GM21737 (cell line): Measurements from ENCODE around the gene CD247.

Experiments
- ATAC-seq: cut with Tn5 transposase; IDR thresholded peaks from one replicate; pipeline ENCODE4 v1.9.1; 2021; ENCODE audit warnings: mild to moderate bottlenecking, moderate library complexity; ENCODE audit not compliant: unreplicated experiment

The CD247 gene

GRCh38 chr1:167463875-167464575, 54.3 kb downstream of the CD247 start:
- no peak for ATAC-seq

- no peak for ATAC-seq
Measured at GRCh38 chr1:167463080-167463479, 55.2 kb downstream of the CD247 start.

- ATAC-seq = no peak
Measured at GRCh38 chr1:167462341-167462740, 56.0 kb downstream of the CD247 start.

GRCh38 chr1:167460836-167461235, 57.5 kb downstream of the CD247 start:
- ATAC-seq = no peak

- ATAC-seq = no peak
Measured at GRCh38 chr1:167457936-167458584, 60.3 kb downstream of the CD247 start.

GRCh38 chr1:167456926-167457325, 61.4 kb downstream of the CD247 start:
- ATAC-seq = no peak

- ATAC-seq = no peak
Measured at GRCh38 chr1:167456524-167456923, 61.8 kb downstream of the CD247 start.

- ATAC-seq = peak; percentile 49
Measured at GRCh38 chr1:167455786-167456446, 62.4 kb downstream of the CD247 start.

- ATAC-seq = peak; percentile 53
Measured at GRCh38 chr1:167454894-167455785, 63.2 kb downstream of the CD247 start.

- ATAC-seq = no peak
Measured at GRCh38 chr1:167454304-167454893, 63.9 kb downstream of the CD247 start.

- ATAC-seq = no peak
Measured at GRCh38 chr1:167453123-167453522, 65.2 kb downstream of the CD247 start.

GRCh38 chr1:167452483-167452882, 65.8 kb downstream of the CD247 start:
- ATAC-seq = no peak

GRCh38 chr1:167450843-167451242, 67.5 kb downstream of the CD247 start:
- no peak for ATAC-seq

- ATAC-seq = peak; percentile 65
Measured at GRCh38 chr1:167447521-167448136, 70.7 kb downstream of the CD247 start.

- ATAC-seq = no peak
Measured at GRCh38 chr1:167446966-167447365, 71.4 kb downstream of the CD247 start.

GRCh38 chr1:167443757-167444156, 74.6 kb downstream of the CD247 start:
- no peak for ATAC-seq

- no peak for ATAC-seq
Measured at GRCh38 chr1:167442854-167443565, 75.3 kb downstream of the CD247 start.

GRCh38 chr1:167442142-167442848, 76.0 kb downstream of the CD247 start:
- ATAC-seq = peak; percentile 70

GRCh38 chr1:167441222-167441621, 77.1 kb downstream of the CD247 start:
- no peak for ATAC-seq
